ENCODE results near the gene HCRTR1.

GRCh38 chr1:31655104-31655503 is 37.6 kb downstream of the HCRTR1 start:
- no peak for TF ChIP-seq POLR2A (IDR thresholded peaks at IDR 0.05)
- TF ChIP-seq CTCF (IDR thresholded peaks at IDR 0.05): no peak
